Prostate gland (tissue), 2 donors: ENCODE measurements around the gene TNFRSF11A. TPM values are rescaled to one million over a fixed set of nuclear protein-coding genes. Genes with fewer than 3 reads are reported as not detected.
A peak's percentile ranks its signal among the peaks of the same experiment; 100 is the strongest.

Experiments
- DNase-seq: peaks from one replicate; pipeline ENCODE4 v3.0.0-alpha.2; 2019; ENCODE audit warnings: low spot score
- H3K27ac ChIP-seq, 2 donors: fragments of 200-600 bp; sonication (generic); 2 replicates each; pipeline ENCODE4 v1.5.1; 2017 to 2019
- H3K27me3 ChIP-seq: fragments of 200-600 bp; sonication (generic); replicated peaks from 2 replicates; pipeline ENCODE4 v1.5.1; 2019; ENCODE audit not compliant: insufficient read depth
- H3K36me3 ChIP-seq, 2 donors: fragments of 200-600 bp; sonication (generic); 1 replicate in 1 of 2; 2 replicates in 1 of 2; pipeline versions ENCODE4 v1.5.1 to v1.8.1; 2017 to 2019
- H3K4me1 ChIP-seq: fragments of 200-600 bp; sonication (generic); replicated peaks from 2 replicates; pipeline ENCODE4 v1.5.1; 2019
- H3K4me3 ChIP-seq, 2 donors: fragments of 200-600 bp; sonication (generic); 2 replicates each; pipeline ENCODE4 v1.5.1; 2017 to 2019
- H3K9me3 ChIP-seq: fragments of 200-600 bp; sonication (generic); 2 replicates; pipeline ENCODE4 v1.5.1; 2017
- CTCF ChIP-seq, 4 experiments: fragments of 200-600 bp in 2 of 4; fragments of 450-650 bp in 2 of 4; sonication (generic) in 2 of 4; IDR thresholded peaks; 1 replicate in 3 of 4; 2 replicates in 1 of 4; pipeline ENCODE4 v1.5.1; 2016 to 2019; ENCODE audit warnings: antibody characterized with exemption in 4 of 4, mild to moderate bottlenecking in 2 of 4, moderate library complexity in 2 of 4
- POLR2A ChIP-seq: fragments of 450-650 bp; IDR thresholded peaks from one replicate; pipeline ENCODE4 v1.6.1; 2016; ENCODE audit warnings: antibody characterized with exemption, mild to moderate bottlenecking
- POLR2AphosphoS5 ChIP-seq: sonication (generic); formaldehyde crosslinking; IDR thresholded peaks from one replicate; pipeline ENCODE4 v1.6.1; 2017; ENCODE audit warnings: antibody characterized with exemption
- WGBS: methylation state at CpG from one replicate; pipeline ENCODE4 v1.1.5; 2018; 5-methylcytosine and 5-hydroxymethylcytosine counted together
- intact Hi-C: fragments of 100-400 bp; cut with DNase I; formaldehyde crosslinking; loops from one replicate; pipeline ENCODE4 v1.14.2; 2022
- total RNA-seq, 2 donors: library from RNA; depleted of rRNA; stranded (reverse); fragments of >200 nt; gene quantifications; one replicate each; pipeline ENCODE4 v1.1.0, GENCODE V29; 2016

The TNFRSF11A gene
- 10 to 100 TPM in 1 of 2 donors, 1 to 10 TPM in 1; 6.1 to 10.2 TPM for total RNA-seq

- no peak within 1 kb of the TSS for H3K27ac ChIP-seq
- H3K36me3 ChIP-seq: no peaks in the 10 kb centered on the region
- no peaks in the 10 kb centered on the region for H3K27me3 ChIP-seq
- H3K9me3 ChIP-seq: no peaks in the 10 kb centered on the region
- peak within 1 kb of the TSS; percentile 41 to 47 for H3K4me3 ChIP-seq
- 2% methylated on average over 55 of the region's 99 CpGs for WGBS
- TF ChIP-seq CTCF (IDR thresholded peaks at IDR 0.05) (peak in 2 of 4 experiments; percentile 28 to 44), POLR2AphosphoS5 (no peak)
- peak; percentile 45 for DNase-seq
- intact Hi-C loops: no loop called here
- no peaks in the 10 kb centered on the region for H3K4me1 ChIP-seq
Observed at GRCh38 chr18:62324917-62325805, at the start of gene TNFRSF11A. TSS of gene TNFRSF11A (plus strand) at chr18:62325310. CDS start at chr18:62325353, 43 bp downstream.

GRCh38 chr18:62277045-62277444 is 48.1 kb upstream of the TNFRSF11A start:
- Histone ChIP-seq H3K4me1 (no peaks in the 10 kb centered on the region), H3K4me3 (no peak overlapping the region), H3K27ac (no peak overlapping the region), H3K36me3 (no peaks in the 10 kb centered on the region), H3K9me3 (no peaks in the 10 kb centered on the region), H3K27me3 (no peaks in the 10 kb centered on the region)
- no peak for TF ChIP-seq POLR2AphosphoS5
- no peak for TF ChIP-seq CTCF (IDR thresholded peaks at IDR 0.05)
- no peak for TF ChIP-seq POLR2A
- no peak for DNase-seq
- intact Hi-C loops: no loop called here
- WGBS: 95% methylated on average over 1 of the region's 1 CpG

GRCh38 chr18:62279561-62279960 is 45.5 kb upstream of the TNFRSF11A start:
- DNase-seq: no peak
- Histone ChIP-seq H3K4me3 (no peak overlapping the region), H3K9me3 (no peaks in the 10 kb centered on the region), H3K27me3 (no peaks in the 10 kb centered on the region), H3K4me1 (no peaks in the 10 kb centered on the region), H3K27ac (no peak overlapping the region), H3K36me3 (no peaks in the 10 kb centered on the region)
- TF ChIP-seq POLR2AphosphoS5: no peak
- TF ChIP-seq POLR2A: no peak
- intact Hi-C loops: no loop called here
- WGBS: 72% methylated on average over 5 of the region's 5 CpGs

GRCh38 chr18:62280058-62280457 is 45.1 kb upstream of the TNFRSF11A start:
- intact Hi-C loops: no loop called here
- WGBS: 79% methylated on average over 6 of the region's 6 CpGs
- H3K4me1 ChIP-seq: no peaks in the 10 kb centered on the region
- no peaks in the 10 kb centered on the region for H3K9me3 ChIP-seq
- no peak overlapping the region for H3K4me3 ChIP-seq
- TF ChIP-seq CTCF (IDR thresholded peaks at IDR 0.05) (no peak), POLR2AphosphoS5 (no peak), POLR2A (no peak)
- H3K36me3 ChIP-seq: no peaks in the 10 kb centered on the region
- no peak for DNase-seq
- H3K27me3 ChIP-seq: no peaks in the 10 kb centered on the region
- H3K27ac ChIP-seq: no peak overlapping the region

- no peaks in the 10 kb centered on the region for H3K36me3 ChIP-seq
- H3K9me3 ChIP-seq: no peaks in the 10 kb centered on the region
- H3K4me1 ChIP-seq: no peaks in the 10 kb centered on the region
- no peak overlapping the region for H3K27ac ChIP-seq
- no peak for TF ChIP-seq POLR2A
- TF ChIP-seq POLR2AphosphoS5: no peak
- no peak for TF ChIP-seq CTCF (IDR thresholded peaks at IDR 0.05)
- WGBS: 70% methylated on average over 1 of the region's 1 CpG
- no peak overlapping the region for H3K4me3 ChIP-seq
- intact Hi-C loops: no loop called here
- DNase-seq: no peak
- no peaks in the 10 kb centered on the region for H3K27me3 ChIP-seq
Observed at GRCh38 chr18:62280786-62281185, 44.3 kb upstream of the TNFRSF11A start.
